ENCODE measurements around the gene KDF1. TPM values are rescaled to one million over a fixed set of nuclear protein-coding genes. Genes with fewer than 3 reads are reported as not detected.

The KDF1 gene
- polyA plus RNA-seq, 1 of the 3 experiments (the other 2 are of a cell fraction): not detected

DNA sequence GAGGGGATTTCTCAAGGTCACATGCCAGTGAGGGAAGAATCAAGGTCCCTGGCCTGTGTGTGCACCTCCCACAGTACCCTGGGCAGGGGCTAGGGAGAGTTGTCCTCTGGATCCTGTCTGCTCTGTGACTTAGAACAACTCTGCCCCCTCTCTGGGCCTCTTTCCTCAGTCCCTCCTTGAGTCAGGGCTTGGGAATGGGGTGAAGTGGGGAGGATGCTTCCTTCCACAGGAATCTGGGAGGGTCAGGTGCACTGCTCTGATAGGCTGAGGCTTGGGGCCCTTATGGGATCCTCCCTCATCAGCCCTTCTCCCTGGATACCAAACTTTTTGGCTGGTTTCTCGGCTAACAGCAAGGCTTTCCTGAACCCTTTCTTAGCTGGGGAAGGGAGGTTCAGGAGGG, 35.8 kb upstream of the KDF1 start:
- no peaks in the 10 kb centered on the region for H3K36me3 ChIP-seq (replicated peaks in 1 of 2; ENCODE audit: control insufficient read depth in 1 of 2, insufficient read depth in 2 of 2, low read length in 1 of 2)
- H4K20me1 ChIP-seq (ENCODE audit: insufficient read depth): no peaks in the 10 kb centered on the region; the same call in 1 of the 2 replicates
- no peak overlapping the region for H2AFZ ChIP-seq (ENCODE audit: low read depth)
- no peak for DNase-seq
- no peaks in the 10 kb centered on the region for H3K9me3 ChIP-seq
- H3K4me2 ChIP-seq: peak overlapping the region; percentile 84
- H3K4me3 ChIP-seq (ENCODE audit: low read depth in 2 of 2, low read length in 1 of 2): no peak overlapping the region
- ChIA-PET CTCF (interaction anchor here (1.3 to 3.7 kb wide), 11 partner anchors 8 to 101 kb away, joined by 5 to 44 read pairs (median 13); partner anchors contain the start of gene TENT5B), POLR2A (no interaction called here)
- no peak overlapping the region for H3K27ac ChIP-seq (ENCODE audit: low read depth in 2 of 2, low read length in 1 of 2)
- no peaks in the 10 kb centered on the region for H3K27me3 ChIP-seq (ENCODE audit: insufficient read depth)
- H3K4me1 ChIP-seq (ENCODE audit: control insufficient read depth in 1 of 2, insufficient read depth in 2 of 2, low read depth in 1 of 2, low read length in 1 of 2): peaks cover 12 to 26% of the 10 kb centered on the region in 2 experiments; a peak in 3 of 4 replicates
- peaks cover 5% of the 10 kb centered on the region for H3K79me2 ChIP-seq (ENCODE audit: insufficient read depth)
- no peak for TF ChIP-seq USF1 (IDR thresholded peaks at IDR 0.05; ENCODE audit: borderline replicate concordance, low read depth)
- TF ChIP-seq, protein P1, sequence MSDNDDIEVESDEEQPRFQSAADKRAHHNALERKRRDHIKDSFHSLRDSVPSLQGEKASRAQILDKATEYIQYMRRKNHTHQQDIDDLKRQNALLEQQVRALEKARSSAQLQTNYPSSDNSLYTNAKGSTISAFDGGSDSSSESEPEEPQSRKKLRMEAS (IDR thresholded peaks at IDR 0.05; ENCODE audit: low read depth): no peak
- TF ChIP-seq SMC3 (IDR thresholded peaks at IDR 0.05; ENCODE audit: low read depth, low read length): no peak
- no peak for TF ChIP-seq RFX5 (IDR thresholded peaks at IDR 0.05; ENCODE audit: low read length)
- TF ChIP-seq FOSL2 (IDR thresholded peaks at IDR 0.05; ENCODE audit: borderline replicate concordance, low read depth): no peak
- no peak for TF ChIP-seq SIN3A (IDR thresholded peaks at IDR 0.05; ENCODE audit: borderline replicate concordance, low read depth, low read length)
- no peak for TF ChIP-seq YY1 (IDR thresholded peaks at IDR 0.05; ENCODE audit: low read depth)
- no peaks in the 10 kb centered on the region for H3K9me2 ChIP-seq
- H3F3A ChIP-seq (replicated peaks; ENCODE audit: insufficient read depth): peaks cover 18% of the 10 kb centered on the region
- WGBS (ENCODE audit: low lambda C conversion rate): 100% methylated on average over 1 of the region's 1 CpG
- no peak overlapping the region for H3K9ac ChIP-seq

- Histone ChIP-seq H3K9me2 (no peaks in the 10 kb centered on the region), H3K36me3 (replicated peaks in 1 of 2; ENCODE audit: control insufficient read depth in 1 of 2, insufficient read depth in 2 of 2, low read length in 1 of 2) (no peaks in the 10 kb centered on the region), H3K4me1 (ENCODE audit: control insufficient read depth in 1 of 2, insufficient read depth in 2 of 2, low read depth in 1 of 2, low read length in 1 of 2) (peaks cover 12 to 23% of the 10 kb centered on the region in 2 experiments; a peak in 3 of 4 replicates), H3K4me3 (ENCODE audit: low read depth in 2 of 2, low read length in 1 of 2) (peak overlapping the region; percentile 48 to 71), H3K9ac (peak overlapping the region; percentile 31; the same call in 1 of the 2 replicates), H4K20me1 (ENCODE audit: insufficient read depth) (no peaks in the 10 kb centered on the region; the same call in 1 of the 2 replicates), H3K79me2 (ENCODE audit: insufficient read depth) (peaks cover 5% of the 10 kb centered on the region), H3K9me3 (no peaks in the 10 kb centered on the region), H3K4me2 (peak overlapping the region; percentile 84), H3K27me3 (ENCODE audit: insufficient read depth) (no peaks in the 10 kb centered on the region), H2AFZ (ENCODE audit: low read depth) (no peak overlapping the region), H3F3A (replicated peaks; ENCODE audit: insufficient read depth) (peaks cover 12% of the 10 kb centered on the region), H3K27ac (ENCODE audit: low read depth in 2 of 2, low read length in 1 of 2) (no peak overlapping the region)
- ChIA-PET CTCF (interaction anchor here (1.0 to 3.7 kb wide), 9 partner anchors 10 to 333 kb away, joined by 3 to 26 read pairs (median 5); partner anchors contain the start of gene SLC9A1), POLR2A (interaction anchor here (0.6 to 0.9 kb wide), 2 partner anchors 38 to 371 kb away, joined by 3 to 4 read pairs; no protein-coding TSS in a partner anchor)
- TF ChIP-seq MEF2A (IDR thresholded peaks at IDR 0.05; ENCODE audit: borderline replicate concordance, low read depth) (no peak), FOXM1 (IDR thresholded peaks at IDR 0.05; ENCODE audit: low read depth) (no peak), TEAD4 (IDR thresholded peaks at IDR 0.05; ENCODE audit: borderline replicate concordance, insufficient read depth) (no peak), FOXJ3 (CRISPR knock-in tag; IDR thresholded peaks at IDR 0.05) (no peak), MXI1 (IDR thresholded peaks at IDR 0.05; ENCODE audit: low read depth, low read length) (no peak), YY1 (IDR thresholded peaks at IDR 0.05; ENCODE audit: low read depth) (no peak), RAD21 (IDR thresholded peaks at IDR 0.05; ENCODE audit: low read length) (no peak), REST (IDR thresholded peaks at IDR 0.05; ENCODE audit: low read depth, low read length) (no peak)
- TF ChIP-seq, protein P1 (IDR thresholded peaks at IDR 0.05; ENCODE audit: low read depth): no peak
- TF ChIP-seq, protein P2, sequence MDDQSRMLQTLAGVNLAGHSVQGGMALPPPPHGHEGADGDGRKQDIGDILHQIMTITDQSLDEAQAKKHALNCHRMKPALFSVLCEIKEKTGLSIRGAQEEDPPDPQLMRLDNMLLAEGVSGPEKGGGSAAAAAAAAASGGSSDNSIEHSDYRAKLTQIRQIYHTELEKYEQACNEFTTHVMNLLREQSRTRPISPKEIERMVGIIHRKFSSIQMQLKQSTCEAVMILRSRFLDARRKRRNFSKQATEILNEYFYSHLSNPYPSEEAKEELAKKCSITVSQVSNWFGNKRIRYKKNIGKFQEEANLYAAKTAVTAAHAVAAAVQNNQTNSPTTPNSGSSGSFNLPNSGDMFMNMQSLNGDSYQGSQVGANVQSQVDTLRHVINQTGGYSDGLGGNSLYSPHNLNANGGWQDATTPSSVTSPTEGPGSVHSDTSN (IDR thresholded peaks at IDR 0.05): no peak
- no peak for DNase-seq
- WGBS (ENCODE audit: low lambda C conversion rate): 66% methylated on average over 14 of the region's 15 CpGs
Measured at GRCh38 chr1:26994787-26995517, 34.7 kb upstream of the KDF1 start.
